Measurements from ENCODE around the gene MAU2.

Gene MAU2

GRCh38 chr19:19320361-19321140, at the start of gene MAU2, which contains the start of gene SUGP1:
TSS of gene MAU2 (plus strand) at chr19:19320829. CDS start at chr19:19320860, 31 bp downstream.
TSS of gene SUGP1 (minus strand) at chr19:19320509. CDS start at chr19:19320496, 13 bp downstream.
- peak; percentile 93 for DNase-seq (ENCODE audit: low read depth)

GRCh38 chr19:19271828-19272599, 48.6 kb upstream of the MAU2 start:
- DNase-seq (ENCODE audit: low read depth), result no peak

- DNase-seq (ENCODE audit: low read depth), result no peak
These were observed 46.5 kb upstream of the MAU2 start for GRCh38 chr19:19274146-19274545.

GRCh38 chr19:19274716-19275565, 45.7 kb upstream of the MAU2 start:
- no peak for DNase-seq (ENCODE audit: low read depth)

GRCh38 chr19:19276386-19276785, 44.2 kb upstream of the MAU2 start:
- DNase-seq (ENCODE audit: low read depth), result peak; percentile 86

GRCh38 chr19:19276851-19277250, 43.8 kb upstream of the MAU2 start:
- no peak for DNase-seq (ENCODE audit: low read depth)

- no peak for DNase-seq (ENCODE audit: low read depth)
These were observed 42.3 kb upstream of the MAU2 start for GRCh38 chr19:19278315-19278714.

GRCh38 chr19:19279062-19279612, 41.5 kb upstream of the MAU2 start:
- no peak for DNase-seq (ENCODE audit: low read depth)

- no peak for DNase-seq (ENCODE audit: low read depth)
These were observed 40.8 kb upstream of the MAU2 start for GRCh38 chr19:19279853-19280252.

GRCh38 chr19:19280561-19280960, 40.1 kb upstream of the MAU2 start:
- peak; percentile 17 for DNase-seq (ENCODE audit: low read depth)

- no peak for DNase-seq (ENCODE audit: low read depth)
These were observed 34.9 kb upstream of the MAU2 start for GRCh38 chr19:19285686-19286085.

GRCh38 chr19:19292607-19293006, 28.0 kb upstream of the MAU2 start:
- no peak for DNase-seq (ENCODE audit: low read depth)

- DNase-seq (ENCODE audit: low read depth), result peak; percentile 12
These were observed 25.7 kb upstream of the MAU2 start for GRCh38 chr19:19294914-19295313.

GRCh38 chr19:19296953-19297689, 23.5 kb upstream of the MAU2 start:
- no peak for DNase-seq (ENCODE audit: low read depth)

GRCh38 chr19:19297759-19298158, 22.9 kb upstream of the MAU2 start:
- DNase-seq (ENCODE audit: low read depth), result no peak

- DNase-seq (ENCODE audit: low read depth), result no peak
These were observed 20.0 kb upstream of the MAU2 start for GRCh38 chr19:19300613-19301012.

GRCh38 chr19:19303411-19303810, 17.2 kb upstream of the MAU2 start:
- no peak for DNase-seq (ENCODE audit: low read depth)

GRCh38 chr19:19304186-19304965, 16.3 kb upstream of the MAU2 start:
- DNase-seq (ENCODE audit: low read depth), result no peak

GRCh38 chr19:19305066-19305465, 15.6 kb upstream of the MAU2 start:
- DNase-seq (ENCODE audit: low read depth), result no peak

- DNase-seq (ENCODE audit: low read depth), result no peak
These were observed 14.9 kb upstream of the MAU2 start for GRCh38 chr19:19305696-19306095.

All from iris pigment epithelial cell (primary cell).